GM19397 (cell line): ENCODE measurements around the gene GUCY1B1.
A peak's percentile ranks its signal among the peaks of the same experiment; 100 is the strongest.

ENCODE experiments used
- ATAC-seq: cut with Tn5 transposase; IDR thresholded peaks from one replicate; pipeline ENCODE4 v1.9.1; 2021; ENCODE audit warnings: mild to moderate bottlenecking, moderate library complexity; ENCODE audit not compliant: unreplicated experiment

Gene GUCY1B1

DNA sequence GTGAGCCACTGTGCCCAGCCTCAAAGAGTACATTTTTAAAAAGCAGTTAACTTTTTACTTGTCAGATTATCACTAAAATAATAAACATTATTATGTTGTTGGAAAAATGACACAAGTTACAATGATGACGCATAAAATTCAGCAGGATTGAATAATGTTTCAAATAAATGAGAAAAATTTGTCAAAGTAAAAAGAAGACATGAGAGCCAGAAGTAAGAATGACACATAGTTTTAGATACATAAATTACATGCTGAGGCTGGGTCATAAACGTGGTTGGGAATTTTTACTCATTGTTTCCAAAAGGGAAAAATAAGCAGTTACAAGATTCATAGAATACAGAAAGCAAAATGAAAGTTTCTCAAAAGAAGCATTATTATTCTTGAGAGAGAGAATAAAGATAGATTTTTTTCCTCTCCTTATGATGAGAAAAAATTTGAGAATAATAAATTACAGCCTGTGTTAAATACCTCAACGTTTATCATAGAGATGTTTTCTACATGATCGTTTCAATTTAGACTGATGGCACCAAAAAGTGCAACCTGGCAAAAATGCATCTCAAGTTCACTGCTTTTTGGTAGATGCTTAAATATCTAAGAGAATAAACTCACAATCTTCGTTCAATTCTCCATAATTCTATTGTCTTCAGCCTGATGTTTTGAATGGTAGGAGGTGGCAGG is 40.4 kb downstream of the GUCY1B1 start:
- ATAC-seq, result no peak

- no peak for ATAC-seq
Measured at GRCh38 chr4:155799794-155800123, 40.9 kb downstream of the GUCY1B1 start.

- no peak for ATAC-seq
Measured at GRCh38 chr4:155800685-155801343, 42.0 kb downstream of the GUCY1B1 start.

DNA sequence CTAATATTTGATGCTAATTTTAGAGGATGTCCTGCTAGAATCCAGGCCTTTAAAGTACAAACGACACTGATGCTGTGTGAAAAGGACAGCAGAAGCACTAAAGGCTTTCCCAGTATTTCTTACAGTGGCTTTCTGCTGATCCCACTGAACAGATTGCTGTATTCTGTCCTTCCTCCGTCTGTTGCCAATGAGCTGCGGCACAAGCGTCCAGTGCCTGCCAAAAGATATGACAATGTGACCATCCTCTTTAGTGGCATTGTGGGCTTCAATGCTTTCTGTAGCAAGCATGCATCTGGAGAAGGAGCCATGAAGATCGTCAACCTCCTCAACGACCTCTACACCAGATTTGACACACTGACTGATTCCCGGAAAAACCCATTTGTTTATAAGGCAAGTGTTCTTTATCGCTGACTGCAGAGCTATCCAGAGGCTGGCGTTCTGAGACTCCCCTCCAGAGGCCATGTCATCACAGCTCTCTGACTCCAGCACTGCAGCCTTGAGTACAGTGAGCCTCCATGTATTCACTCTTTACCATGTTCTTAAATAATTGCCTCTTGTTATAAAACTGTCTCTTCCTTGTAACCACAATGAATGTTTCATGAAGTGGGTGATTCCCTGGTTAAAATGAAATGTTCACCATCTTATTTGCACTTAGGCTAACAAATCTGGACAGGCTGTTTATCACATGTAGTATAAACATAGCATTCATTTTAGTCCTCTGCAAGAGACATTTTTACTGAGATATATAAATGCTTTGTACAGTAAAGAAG is 43.6 kb downstream of the GUCY1B1 start:
- ATAC-seq, result no peak

GRCh38 chr4:155805016-155805415 is 46.2 kb downstream of the GUCY1B1 start:
- no peak for ATAC-seq

DNA sequence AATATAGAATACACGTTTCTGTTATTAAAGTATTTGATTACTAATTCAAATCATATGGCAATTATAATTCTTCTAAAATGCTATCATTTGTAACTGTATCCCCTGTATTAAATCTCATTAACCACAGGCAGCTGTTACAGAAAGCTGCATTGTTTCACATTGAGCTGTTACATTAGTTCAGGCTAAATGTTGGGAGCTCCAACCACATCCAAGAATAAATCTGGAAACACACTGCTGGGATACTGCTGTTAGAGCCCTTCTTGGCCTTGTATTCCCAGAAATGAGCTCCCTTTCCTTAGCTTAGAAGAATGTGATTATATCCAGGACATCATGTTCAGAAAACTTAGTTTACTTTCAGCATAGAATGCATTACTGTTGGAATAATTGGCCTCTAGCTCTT is 48.2 kb downstream of the GUCY1B1 start:
- ATAC-seq, result no peak

DNA sequence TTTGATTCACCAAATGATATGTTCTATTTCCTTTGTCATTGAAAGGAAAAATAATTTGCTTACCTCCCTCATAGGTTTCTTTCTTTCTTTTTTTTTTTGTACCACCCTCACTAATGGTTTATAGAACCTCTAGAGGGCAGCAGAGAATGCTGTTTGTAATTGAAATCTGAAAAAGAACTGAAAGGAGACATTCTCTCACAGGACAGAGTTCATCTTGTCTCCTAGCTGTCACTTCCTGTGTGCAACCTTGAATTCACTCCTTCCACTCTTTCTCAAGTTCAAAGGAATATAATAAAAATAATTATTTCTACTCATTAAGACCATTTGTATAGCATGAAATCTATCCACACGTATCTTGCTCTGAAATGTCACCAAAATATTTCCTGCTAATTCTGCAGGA is 51.0 kb downstream of the GUCY1B1 start:
- peak; percentile 96 for ATAC-seq

DNA sequence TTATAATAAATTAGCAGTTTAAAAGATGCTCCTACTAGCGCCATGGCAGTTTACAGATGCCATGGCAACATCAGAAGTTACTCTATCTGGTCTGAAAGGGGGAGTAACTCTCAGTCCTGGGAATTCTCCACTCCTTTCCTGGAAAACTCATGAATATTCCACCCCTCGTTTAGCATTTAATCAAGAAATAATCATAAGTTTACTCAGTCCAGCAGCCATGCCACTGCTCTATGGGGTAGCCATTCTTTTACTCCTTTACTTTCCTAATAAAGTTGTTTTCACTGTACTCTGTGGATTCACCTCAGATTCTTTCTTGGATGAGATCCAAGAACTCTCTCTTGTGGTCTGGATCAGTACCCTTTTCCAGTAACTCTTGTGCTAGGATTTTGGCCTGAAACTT is 52.3 kb downstream of the GUCY1B1 start:
- ATAC-seq, result no peak

DNA sequence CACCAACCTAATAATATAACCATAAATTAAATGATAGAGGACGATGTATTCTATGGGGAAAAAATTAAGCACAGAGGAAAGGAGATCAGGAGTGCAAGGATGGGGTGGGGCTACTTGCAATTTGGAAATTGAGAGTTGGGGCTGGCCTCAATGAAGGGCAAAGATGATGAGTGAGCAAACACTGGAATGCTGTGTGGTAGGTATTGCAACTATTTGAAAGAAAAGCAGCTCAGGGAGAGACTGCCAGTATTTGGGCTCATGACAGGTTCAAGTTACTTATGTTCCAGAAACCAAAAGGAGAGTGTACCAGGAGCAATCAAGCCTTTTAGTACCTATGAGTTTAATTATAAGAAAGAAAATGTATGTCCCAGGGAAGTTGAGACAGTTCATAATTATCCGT is 59.8 kb downstream of the GUCY1B1 start:
- no peak for ATAC-seq

- ATAC-seq, result no peak
Measured at GRCh38 chr4:155819066-155819465, 60.2 kb downstream of the GUCY1B1 start.

GRCh38 chr4:155820887-155821518 is 62.2 kb downstream of the GUCY1B1 start:
- ATAC-seq, result no peak

DNA sequence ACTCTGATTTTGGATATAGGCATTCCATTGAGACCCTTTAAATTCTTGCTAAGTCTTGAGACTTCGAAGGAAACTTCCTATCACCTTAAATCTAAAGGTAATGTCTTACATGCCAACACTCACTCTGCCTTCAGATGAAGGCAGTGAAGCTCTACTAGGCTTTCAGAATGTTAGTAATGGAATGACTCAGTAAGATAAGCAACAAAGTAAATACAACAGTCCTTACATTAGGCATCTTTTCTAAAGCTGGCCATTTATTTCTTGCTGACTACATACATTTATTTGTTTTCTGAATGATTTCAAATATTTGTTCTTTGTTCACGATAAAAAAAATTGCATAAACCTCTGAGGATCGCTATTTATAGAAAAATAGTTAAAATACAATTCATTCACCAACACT is 63.8 kb downstream of the GUCY1B1 start:
- ATAC-seq, result no peak

GRCh38 chr4:155828628-155829027 is 69.8 kb downstream of the GUCY1B1 start:
- no peak for ATAC-seq

GRCh38 chr4:155832664-155833063 is 73.8 kb downstream of the GUCY1B1 start:
- no peak for ATAC-seq

GRCh38 chr4:155837203-155837796 is 78.5 kb downstream of the GUCY1B1 start:
- ATAC-seq, result no peak

GRCh38 chr4:155842080-155842479 is 83.3 kb downstream of the GUCY1B1 start:
- ATAC-seq, result no peak

DNA sequence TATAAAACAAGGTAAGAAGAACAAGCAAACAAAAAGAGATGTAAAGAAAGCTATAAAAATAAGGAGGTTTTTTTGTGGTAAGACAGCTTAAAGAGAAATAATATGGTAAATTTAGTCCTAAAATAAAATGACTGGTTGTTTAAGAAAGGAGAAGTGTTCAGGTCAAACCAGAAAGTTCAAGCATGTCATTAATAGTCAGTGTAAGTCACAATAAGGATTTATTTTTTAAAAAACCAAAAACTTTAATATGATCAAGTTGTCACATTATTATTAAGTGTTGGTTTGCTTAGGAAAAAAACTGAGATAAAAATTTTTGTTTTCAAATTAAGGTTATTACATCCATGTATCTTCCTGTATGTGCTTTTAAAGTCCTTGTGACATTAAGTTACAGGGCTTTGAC is 88.1 kb downstream of the GUCY1B1 start:
- ATAC-seq, result no peak

DNA sequence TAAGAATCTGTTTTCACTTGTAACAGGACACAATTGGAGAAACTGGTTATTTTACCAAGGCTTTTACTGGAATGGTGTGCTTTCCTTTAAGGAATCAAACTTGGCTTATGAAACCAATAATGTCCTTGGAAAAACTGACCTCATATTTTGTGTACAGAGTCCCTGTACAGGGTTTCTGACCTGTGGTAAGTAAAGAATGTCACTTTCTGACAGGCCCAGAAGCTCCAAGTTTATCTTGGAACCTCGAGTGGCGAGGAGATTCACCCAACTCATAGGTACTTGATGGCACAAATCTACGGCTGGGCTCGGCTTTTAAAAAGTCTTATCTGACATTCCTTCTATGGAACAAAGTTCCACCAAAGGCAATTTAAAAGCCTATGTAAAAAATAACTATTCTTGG is 90.2 kb downstream of the GUCY1B1 start:
- ATAC-seq, result no peak

DNA sequence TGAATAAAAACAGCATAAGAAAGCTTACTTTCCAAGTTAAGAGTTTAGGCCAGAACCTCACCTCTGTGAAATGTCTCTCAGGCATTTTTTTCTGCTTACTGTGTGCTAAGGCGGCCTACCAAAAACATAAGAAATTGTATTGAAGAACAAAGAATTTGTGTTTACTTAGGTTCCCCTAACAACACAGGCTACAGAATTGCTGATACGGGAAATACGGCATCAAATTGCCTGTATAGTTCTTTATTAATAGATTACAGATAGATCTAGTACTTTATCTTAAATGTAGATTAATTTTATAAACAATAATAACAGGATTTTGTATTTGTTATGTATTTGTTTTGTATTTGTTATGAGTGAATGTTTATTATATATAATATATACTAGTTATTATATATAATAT is 94.4 kb downstream of the GUCY1B1 start:
- ATAC-seq, result no peak

- ATAC-seq, result no peak
Measured at GRCh38 chr4:155854582-155855226, 95.9 kb downstream of the GUCY1B1 start.

DNA sequence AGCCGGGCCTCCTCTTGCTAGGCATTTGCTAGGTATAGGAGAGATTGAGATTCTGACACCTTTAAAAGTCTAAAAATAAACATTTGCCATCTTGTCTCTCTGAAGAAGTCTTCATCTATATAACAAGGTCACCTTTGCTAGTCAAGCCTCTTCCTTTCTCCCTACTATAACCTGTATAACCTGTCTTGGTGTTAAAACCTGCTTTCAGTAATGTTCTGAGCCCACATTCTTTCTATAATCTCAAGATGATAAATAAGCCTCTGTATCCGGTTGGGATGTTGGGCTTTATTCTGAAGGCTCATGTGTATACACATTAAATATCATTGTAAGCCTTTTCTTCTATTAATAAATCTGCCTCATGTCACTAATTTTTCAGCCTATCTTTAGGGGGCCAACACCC is 97.1 kb downstream of the GUCY1B1 start:
- no peak for ATAC-seq
